ENCODE measurements around the gene SCNN1G.

DNA sequence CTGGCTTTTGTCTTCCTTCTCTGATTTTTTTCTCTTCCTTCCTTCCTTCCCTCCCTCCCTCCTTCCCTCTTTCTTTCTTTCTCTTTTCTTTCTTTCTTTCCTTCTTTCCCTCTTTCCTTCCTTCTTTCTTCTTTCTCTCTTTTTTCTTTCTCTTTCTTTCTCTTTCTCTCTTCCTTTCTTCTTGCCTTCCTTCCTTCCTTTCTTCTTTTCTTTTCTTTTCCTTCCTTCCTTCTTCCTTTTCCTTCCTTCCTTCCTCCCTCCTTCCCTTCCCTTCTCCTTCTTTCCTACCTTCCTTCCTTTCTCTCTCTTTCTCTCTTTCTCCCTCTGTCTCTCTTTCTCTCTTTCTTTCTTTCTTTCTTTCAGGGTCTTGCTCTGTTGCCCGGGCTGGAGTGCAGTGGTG is 54.4 kb downstream of the SCNN1G start:
- TF ChIP-seq POLR2A (IDR thresholded peaks at IDR 0.05; ENCODE audit: low read depth, low read length) (no peak), POLR2AphosphoS5 (IDR thresholded peaks at IDR 0.05; ENCODE audit: low read depth, low read length) (no peak), TAF1 (IDR thresholded peaks at IDR 0.05; ENCODE audit: borderline replicate concordance, low read depth, low read length) (no peak)

Data from GM12892 (cell line).